NCI-H1694 treated with DMSO at 0.1 percent for 48 hours (cell line): ENCODE data around the gene BLOC1S5.
A peak's percentile ranks its signal among the peaks of the same experiment; 100 is the strongest.
"Not testable (repeated sequence)": the region's sequence is repeated elsewhere in the genome, so short reads cannot be mapped to it uniquely, and the experiment has no call there.

Experiments used
- DNase-seq: peaks from one replicate; lab custom pipeline; 2025; lab: John Stamatoyannopoulos, UW

The BLOC1S5 gene

DNA sequence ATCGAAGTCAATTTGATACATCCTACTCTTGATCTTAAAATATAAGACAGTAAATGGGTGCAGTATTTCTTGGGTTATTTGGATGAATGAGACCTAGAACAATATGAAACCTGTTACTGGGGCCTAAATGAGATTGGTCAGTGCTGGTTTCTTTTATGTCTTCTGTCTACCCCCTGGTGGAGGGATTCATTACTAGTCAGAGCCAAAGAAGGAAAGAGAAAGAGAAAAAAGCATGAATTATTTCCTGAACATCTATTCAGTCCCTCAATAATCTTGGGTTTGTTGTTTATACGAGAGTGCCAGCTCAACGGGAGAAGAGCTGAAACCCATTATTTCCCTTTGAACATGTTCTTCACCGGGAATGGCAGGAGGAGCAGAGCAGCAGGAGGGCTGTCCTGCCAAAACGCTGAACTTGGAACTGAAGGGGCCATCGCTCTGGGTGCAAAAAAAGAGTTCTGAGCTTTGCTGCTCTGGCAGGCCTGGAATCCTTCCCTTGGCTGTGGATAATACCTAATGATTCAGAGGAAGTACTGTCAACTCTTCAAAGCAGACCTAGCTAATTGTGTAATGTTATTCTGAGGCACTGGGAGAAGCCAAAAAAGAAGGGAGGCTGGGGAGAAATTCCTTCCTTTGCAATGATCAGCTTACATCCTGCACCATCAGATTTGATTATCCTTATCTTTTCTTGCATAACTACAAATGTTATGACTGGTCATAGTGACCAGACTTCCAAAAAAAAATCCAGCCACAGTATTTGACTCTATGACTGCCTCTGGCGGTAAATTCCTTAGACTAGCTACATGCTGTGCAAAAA, 72.0 kb downstream of the BLOC1S5 start:
- peak; percentile 12 for DNase-seq

DNA sequence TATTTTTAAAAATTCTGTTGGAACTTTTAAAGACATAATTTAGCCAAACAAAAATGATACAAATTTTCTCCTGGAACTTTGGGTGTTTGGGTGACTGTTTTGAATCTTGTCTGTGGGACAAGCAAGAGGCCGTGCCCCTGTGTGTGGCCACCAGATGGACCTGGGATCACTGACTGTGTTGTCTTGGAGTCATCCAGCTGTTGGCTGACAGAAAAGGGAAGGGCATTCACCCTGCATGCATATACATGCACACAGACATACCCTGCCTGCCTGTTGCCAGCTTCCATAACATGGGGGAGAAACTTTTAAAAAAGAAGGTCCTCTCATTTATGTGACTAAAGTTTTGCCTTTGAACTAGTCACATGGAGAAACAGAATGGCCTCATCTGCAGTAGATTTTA, 72.7 kb downstream of the BLOC1S5 start:
- no peak for DNase-seq

DNA sequence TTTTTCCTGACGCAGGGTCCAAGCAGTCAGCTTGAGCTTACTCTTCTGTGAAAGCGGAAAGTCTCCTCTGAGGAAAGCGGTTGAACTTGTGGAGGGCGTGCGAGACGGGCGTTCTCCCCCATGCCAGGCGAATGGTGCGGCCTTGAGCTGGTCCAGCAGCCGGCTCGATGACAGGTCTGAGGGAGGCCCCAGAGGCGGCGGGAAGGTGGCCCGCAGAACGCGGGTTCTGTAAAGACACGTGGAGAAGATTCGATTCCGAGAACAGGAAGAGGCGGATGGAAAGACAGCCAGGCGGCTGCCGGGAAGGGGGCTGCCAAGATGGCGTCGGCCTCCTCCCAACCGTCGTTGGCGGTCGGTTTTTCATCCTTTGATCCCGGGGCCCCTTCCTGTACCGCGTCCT, 78.0 kb downstream of the BLOC1S5 start:
- DNase-seq: no peak

DNA sequence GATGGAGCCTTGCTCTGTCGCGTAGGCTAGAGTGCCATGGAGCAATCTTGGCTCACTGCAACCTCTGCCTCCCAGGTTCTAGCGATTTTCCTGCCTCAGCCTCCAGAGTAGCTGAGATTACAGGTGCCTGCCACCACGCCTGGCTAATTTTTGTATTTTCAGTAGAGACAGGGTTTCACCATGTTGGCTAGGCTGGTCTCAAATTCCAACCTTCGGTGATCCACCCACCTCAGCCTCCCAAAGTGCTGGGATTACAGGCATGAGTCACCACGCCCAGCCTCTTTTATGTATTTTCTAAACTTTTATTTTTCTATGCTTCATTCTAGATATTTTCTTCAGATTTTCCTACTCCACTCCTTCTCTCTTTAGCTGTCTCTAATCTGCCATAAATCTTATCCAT, 80.2 kb downstream of the BLOC1S5 start:
- not testable (repeated sequence) for DNase-seq

DNA sequence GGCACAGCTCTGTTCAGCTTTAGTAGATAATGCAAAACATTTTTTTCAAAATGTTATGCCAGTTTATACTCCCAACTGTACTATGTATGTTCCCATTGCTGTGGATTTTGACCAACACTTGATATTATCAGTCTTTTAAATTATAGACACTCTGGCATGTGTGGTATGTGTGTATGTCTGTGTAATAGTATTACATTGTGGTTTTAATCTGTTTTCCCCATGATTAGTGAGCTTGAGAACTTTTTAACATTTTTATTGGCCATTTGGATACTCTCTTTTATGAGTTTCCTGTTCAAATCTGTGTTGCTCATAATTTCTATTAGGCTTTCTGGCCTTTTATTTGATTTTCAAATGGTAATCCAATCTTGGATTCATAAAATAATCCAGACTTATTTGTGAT, 84.4 kb downstream of the BLOC1S5 start:
- no peak for DNase-seq

DNA sequence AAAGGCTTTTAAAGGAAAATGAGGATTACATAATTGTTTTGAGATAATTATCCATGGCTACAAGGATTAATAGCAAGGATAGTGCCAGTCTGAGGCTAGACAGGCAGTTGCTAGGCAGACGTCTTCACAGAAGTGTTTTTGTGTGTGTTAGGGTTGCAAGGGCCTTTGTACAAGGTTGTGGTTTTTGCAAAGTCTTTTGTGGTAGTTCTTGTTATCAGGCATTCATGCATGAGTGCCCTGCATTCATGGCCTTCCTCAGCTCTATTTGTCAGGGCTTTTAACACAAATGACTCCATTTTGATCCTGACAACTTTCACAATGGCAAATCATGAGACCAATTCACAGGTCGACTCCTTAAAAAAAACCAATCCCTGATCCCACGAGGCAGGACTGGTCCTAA, 85.5 kb downstream of the BLOC1S5 start:
- DNase-seq: no peak

DNA sequence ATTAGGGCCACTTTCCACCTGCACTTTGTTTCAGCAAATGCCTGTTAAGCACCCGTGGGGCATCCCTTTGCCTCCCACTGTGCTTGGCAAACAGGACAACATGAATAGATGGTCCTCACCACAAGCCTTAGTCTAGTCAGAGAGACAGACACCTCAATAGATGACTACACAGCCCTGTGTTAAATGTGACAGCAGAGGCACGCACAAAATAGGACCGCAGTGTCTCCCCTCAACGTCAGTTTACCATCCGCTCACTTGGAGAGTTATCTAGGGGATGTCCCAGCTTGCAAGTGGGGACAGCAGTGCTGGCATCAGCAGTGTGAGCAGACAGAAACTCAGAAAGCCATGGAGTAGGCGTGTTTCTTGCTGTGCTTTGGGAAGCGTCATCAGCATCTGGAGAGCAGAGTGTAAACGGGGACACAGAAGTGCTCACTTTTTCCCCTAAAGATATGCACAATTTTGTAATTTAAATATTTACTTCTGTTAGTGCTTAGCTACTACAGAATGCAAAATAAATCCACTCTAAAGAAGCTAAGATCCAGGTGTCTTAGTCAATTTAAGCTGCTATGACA, 87.6 kb downstream of the BLOC1S5 start:
- DNase-seq: no peak

DNA sequence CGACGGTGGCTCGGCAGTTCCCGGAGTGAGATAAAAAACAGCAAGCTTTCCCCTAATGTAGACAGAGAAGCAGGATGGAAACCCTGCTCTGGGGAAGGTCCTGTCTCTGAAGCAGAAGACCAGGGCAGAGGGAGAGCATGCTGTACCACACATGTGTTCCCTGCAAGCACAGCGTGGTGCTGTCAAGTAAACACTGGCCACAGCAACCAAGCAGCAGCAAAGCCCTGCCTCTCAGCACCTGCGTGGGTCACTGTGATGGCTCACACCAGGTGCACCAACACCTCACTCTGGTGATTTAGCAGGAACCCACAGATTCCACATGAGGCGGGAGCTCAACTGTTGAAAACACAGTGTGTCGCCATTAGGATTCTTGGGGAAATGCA, 88.4 kb downstream of the BLOC1S5 start:
- DNase-seq: no peak

DNA sequence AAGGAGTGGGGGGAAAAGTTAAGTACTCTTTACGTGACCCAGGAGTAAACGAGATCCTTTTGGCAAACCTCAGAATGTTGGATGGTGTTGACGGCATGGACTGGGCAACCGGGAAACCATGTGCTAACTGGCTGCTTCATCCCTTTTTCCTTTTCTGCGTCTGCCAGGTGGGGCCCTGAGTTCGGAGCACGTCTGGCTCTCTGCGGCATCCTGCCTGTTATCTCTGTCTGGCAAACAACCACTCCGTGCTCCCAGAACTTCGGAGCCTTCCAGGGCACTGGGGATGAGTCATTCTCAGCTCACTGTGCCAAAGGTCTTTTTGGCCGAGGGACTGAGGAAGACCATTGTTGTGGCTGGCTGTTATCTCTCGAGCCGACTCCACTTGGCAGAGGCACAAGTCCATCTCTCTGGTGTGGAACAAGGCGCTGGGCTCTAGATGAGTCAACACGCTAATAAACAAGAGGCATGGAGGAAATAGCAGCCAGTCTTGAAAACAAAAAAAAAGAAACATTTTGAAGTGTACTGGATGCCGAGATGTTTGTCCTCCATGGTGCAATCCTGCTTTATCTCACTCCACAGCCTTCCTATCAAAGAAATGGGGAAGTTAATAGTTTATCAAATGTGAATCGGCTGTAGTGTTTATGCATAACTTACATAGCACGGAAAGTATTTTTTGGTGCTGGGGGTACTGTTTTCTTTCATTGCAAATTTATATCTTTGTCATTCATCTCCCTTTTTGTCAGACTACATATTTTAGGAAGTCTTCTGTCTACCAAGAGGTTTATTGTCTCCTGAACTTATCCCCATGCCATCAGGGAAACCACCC, 89.0 kb downstream of the BLOC1S5 start:
- DNase-seq: no peak

DNA sequence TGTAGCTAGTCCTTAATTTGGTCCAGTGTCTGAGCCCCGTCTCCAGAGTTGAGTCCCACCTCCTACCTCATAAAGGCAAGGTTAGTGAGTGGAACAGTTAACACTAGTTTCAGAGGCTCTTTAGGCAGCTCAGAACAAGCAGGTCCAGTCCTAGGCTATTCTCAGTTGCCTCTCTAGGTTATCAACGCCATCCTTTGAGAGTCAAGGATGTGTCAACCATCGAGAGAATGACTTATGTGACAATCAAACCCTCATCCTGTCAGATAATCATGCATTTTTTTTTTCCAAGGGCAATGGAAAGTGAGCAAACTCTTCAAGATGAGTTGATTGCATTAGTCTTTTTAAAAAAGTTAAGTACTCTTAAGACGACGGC, 89.6 kb downstream of the BLOC1S5 start:
- no peak for DNase-seq

DNA sequence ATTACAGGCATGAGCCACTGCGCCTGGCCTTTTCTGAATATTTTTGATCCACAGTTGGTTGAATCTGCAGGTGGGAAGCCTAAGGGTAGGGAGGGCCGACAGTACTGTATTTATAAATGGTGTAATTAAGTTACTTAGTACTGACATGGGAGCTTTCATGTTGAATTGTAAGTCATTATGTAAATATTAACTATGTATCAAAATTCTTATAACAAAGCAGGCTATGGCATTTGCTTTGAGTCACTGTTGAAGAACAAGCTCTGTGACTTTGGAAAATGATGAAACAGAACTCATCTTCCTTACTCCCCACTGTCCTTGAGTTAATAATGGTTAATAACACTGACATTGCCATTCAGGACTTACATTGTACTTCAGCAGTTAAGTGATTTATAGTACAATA, 90.6 kb downstream of the BLOC1S5 start:
- DNase-seq: no peak

DNA sequence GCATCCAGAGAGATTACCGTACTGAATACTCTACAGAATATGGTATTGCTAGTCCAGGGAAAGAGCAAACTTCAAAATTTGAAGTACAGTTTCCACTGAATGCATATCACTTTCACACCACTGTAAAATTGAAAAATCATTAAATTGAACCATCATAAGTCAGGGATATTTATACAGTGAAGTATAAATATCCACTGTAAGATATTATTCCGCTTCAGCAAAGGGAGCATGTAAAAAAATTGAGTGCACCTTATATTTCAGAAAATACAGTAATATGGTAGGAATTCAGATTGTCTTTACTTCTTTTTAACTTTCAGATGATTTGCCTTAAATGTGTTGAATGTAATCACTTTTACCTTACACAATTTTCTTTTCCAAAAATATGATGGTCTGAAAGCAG, 92.7 kb downstream of the BLOC1S5 start:
- no peak for DNase-seq

DNA sequence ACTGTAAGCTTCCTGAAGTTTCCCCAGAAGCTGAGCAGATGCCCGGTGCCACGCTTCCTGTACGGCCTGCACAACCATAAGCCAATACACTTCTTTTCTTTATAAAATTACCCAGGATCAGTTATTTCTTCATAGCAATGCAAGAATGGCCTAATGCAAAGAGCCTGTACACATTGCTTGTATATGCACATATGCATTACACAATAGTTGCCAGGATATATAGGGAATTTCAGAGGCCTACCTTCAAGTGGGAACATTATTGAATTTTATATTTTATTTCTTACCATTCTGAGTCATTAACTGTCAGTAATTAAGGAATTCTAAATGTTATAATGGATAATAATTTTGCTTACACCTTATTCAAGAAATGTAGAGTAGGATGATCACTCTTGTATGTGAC, 93.6 kb downstream of the BLOC1S5 start:
- no peak for DNase-seq
